CD4-positive, CD25-positive, alpha-beta regulatory T cell (primary cell): ENCODE measurements around the gene JMJD1C. TPM values are rescaled to one million over a fixed set of nuclear protein-coding genes. Genes with fewer than 3 reads are reported as not detected.

ENCODE experiments used
- ATAC-seq, 2 donors: fragments of 150-1000 bp; cut with Tn5 transposase; one replicate each; pipeline ENCODE4 v1.10.0; 2021; ENCODE audit warnings: low read depth in 2 of 2, moderate number of reproducible peaks in 2 of 2, moderate library complexity in 1 of 2
- DNase-seq, 3 donors: peaks; one replicate each; pipeline versions ENCODE4 v3.0.0 to v3.0.0-alpha.2; 2012 to 2022; ENCODE audit warnings: mixed read lengths in 1 of 3
- H3K27ac ChIP-seq: one replicate; pipeline ENCODE4 v1.7.0; 2013; ENCODE audit warnings: mild to moderate bottlenecking, low read length; ENCODE audit not compliant: insufficient read depth, poor library complexity, severe bottlenecking
- H3K27me3 ChIP-seq: one replicate; pipeline ENCODE4 v1.7.0; 2013; ENCODE audit warnings: low read length; ENCODE audit not compliant: control insufficient read depth, insufficient read depth
- H3K36me3 ChIP-seq: one replicate; pipeline ENCODE4 v1.7.0; 2013; ENCODE audit warnings: mild to moderate bottlenecking, low read length, moderate library complexity; ENCODE audit not compliant: control insufficient read depth, insufficient read depth
- H3K4me1 ChIP-seq: 2 replicates; pipeline ENCODE4 v1.7.0; 2013; ENCODE audit warnings: mild to moderate bottlenecking, low read length; ENCODE audit not compliant: insufficient read depth, control insufficient read depth, poor library complexity, severe bottlenecking
- H3K4me3 ChIP-seq: one replicate; pipeline ENCODE4 v1.7.0; 2013; ENCODE audit warnings: low read depth, mild to moderate bottlenecking, low read length, moderate library complexity
- H3K9me3 ChIP-seq, 2 experiments: 1 replicate in 1 of 2; 2 replicates in 1 of 2; pipeline ENCODE4 v1.7.0; 2013; ENCODE audit warnings: low read length in 2 of 2, mild to moderate bottlenecking in 1 of 2, moderate library complexity in 1 of 2; ENCODE audit not compliant: control insufficient read depth in 2 of 2
- H3K27ac Mint-ChIP-seq, 3 donors: one replicate each; pipeline ENCODE4 v1.8.0; 2020 to 2022; ENCODE audit warnings: mild to moderate bottlenecking in 3 of 3, mixed read lengths in 3 of 3, moderate library complexity in 2 of 3
- H3K27me3 Mint-ChIP-seq: one replicate; pipeline ENCODE4 v1.8.0; 2022; ENCODE audit warnings: mild to moderate bottlenecking, mixed read lengths
- H3K36me3 Mint-ChIP-seq: one replicate; pipeline ENCODE4 v1.8.0; 2020; ENCODE audit warnings: mixed read lengths
- H3K4me1 Mint-ChIP-seq, 4 donors: one replicate each; pipeline ENCODE4 v1.8.0; 2020 to 2022; ENCODE audit warnings: mixed read lengths in 4 of 4, mild to moderate bottlenecking in 1 of 4
- H3K4me3 Mint-ChIP-seq, 4 donors: one replicate each; pipeline ENCODE4 v1.8.0; 2020 to 2022; ENCODE audit warnings: mild to moderate bottlenecking in 4 of 4, mixed read lengths in 4 of 4, moderate library complexity in 3 of 4
- H3K9me3 Mint-ChIP-seq, 7 donors: one replicate each; pipeline ENCODE4 v1.8.0; 2020 to 2022; ENCODE audit warnings: mixed read lengths in 7 of 7, mild to moderate bottlenecking in 3 of 7, moderate library complexity in 2 of 7
- polyA plus RNA-seq, 4 donors: library from polyadenylated mRNA; unstranded; fragments of 300-500 nt; fragmentation: Illumina TruSeq; gene quantifications; one replicate each; pipeline ENCODE4 v1.2.3, GENCODE V29; 2021
- total RNA-seq: library from RNA; stranded (reverse); gene quantifications from one replicate; pipeline ENCODE4 v1.2.3, GENCODE V29; 2022

The JMJD1C gene
- total and polyA plus RNA-seq, 5 donors from 2014 or later, result 35.5 to 222 (median 46.4) TPM

GRCh38 chr10:63474488-63474887, 8.7 kb upstream of the JMJD1C start:
- Histone ChIP-seq H3K4me3 (no peak overlapping the region), H3K9me3 (no peaks in the 10 kb centered on the region), H3K36me3 (no peaks in the 10 kb centered on the region), H3K27me3 (no peaks in the 10 kb centered on the region), H3K4me1 (no peaks in the 10 kb centered on the region), H3K27ac (no peak overlapping the region)
- no peak overlapping the region for H3K4me3 Mint-ChIP-seq
- peaks cover 16 to 24% (median 23%) of the 10 kb centered on the region in 4 donors for H3K4me1 Mint-ChIP-seq
- H3K36me3 Mint-ChIP-seq, result peaks cover 3% of the 10 kb centered on the region
- DNase-seq (no peak), ATAC-seq (no peak)
- no peaks in the 10 kb centered on the region for H3K27me3 Mint-ChIP-seq
- H3K27ac Mint-ChIP-seq, result no peak overlapping the region
- no peaks in the 10 kb centered on the region for H3K9me3 Mint-ChIP-seq

GRCh38 chr10:63470928-63471327, 5.2 kb upstream of the JMJD1C start:
- Mint-ChIP-seq H3K4me3 (no peak overlapping the region), H3K9me3 (no peaks in the 10 kb centered on the region), H3K27me3 (no peaks in the 10 kb centered on the region), H3K4me1 (peaks cover 16 to 31% (median 21%) of the 10 kb centered on the region in 4 donors), H3K27ac (no peak overlapping the region), H3K36me3 (peaks cover 3% of the 10 kb centered on the region)
- H3K27ac ChIP-seq, result no peak overlapping the region
- H3K27me3 ChIP-seq, result no peaks in the 10 kb centered on the region
- no peaks in the 10 kb centered on the region for H3K36me3 ChIP-seq
- no peak overlapping the region for H3K4me3 ChIP-seq
- no peak for ATAC-seq
- no peak for DNase-seq
- H3K9me3 ChIP-seq, result no peaks in the 10 kb centered on the region
- H3K4me1 ChIP-seq, result peaks cover 5% of the 10 kb centered on the region

- no peak overlapping the region for H3K27ac Mint-ChIP-seq
- peaks cover 12% of the 10 kb centered on the region for H3K27me3 Mint-ChIP-seq
- Histone ChIP-seq H3K27ac (no peak overlapping the region), H3K27me3 (no peaks in the 10 kb centered on the region), H3K4me1 (peaks cover 11% of the 10 kb centered on the region), H3K9me3 (no peaks in the 10 kb centered on the region), H3K36me3 (no peaks in the 10 kb centered on the region), H3K4me3 (no peak overlapping the region)
- H3K36me3 Mint-ChIP-seq, result no peaks in the 10 kb centered on the region
- H3K4me1 Mint-ChIP-seq, result peaks cover 15 to 31% (median 22%) of the 10 kb centered on the region in 4 donors
- H3K9me3 Mint-ChIP-seq, result no peaks in the 10 kb centered on the region
- DNase-seq (no peak), ATAC-seq (no peak)
- peak overlapping the region in 1 of 4 donors; percentile 27 for H3K4me3 Mint-ChIP-seq
Observed at GRCh38 chr10:63468947-63469346, 3.2 kb upstream of the JMJD1C start.

GRCh38 chr10:63467841-63468240, 2.1 kb upstream of the JMJD1C start:
- Mint-ChIP-seq H3K36me3 (no peaks in the 10 kb centered on the region), H3K4me1 (peaks cover 16 to 32% (median 25%) of the 10 kb centered on the region in 4 donors), H3K27me3 (peaks cover 12% of the 10 kb centered on the region), H3K4me3 (peak overlapping the region in 2 of 4 donors; percentile 34 to 48), H3K27ac (no peak overlapping the region), H3K9me3 (no peaks in the 10 kb centered on the region)
- H3K9me3 ChIP-seq, result no peaks in the 10 kb centered on the region
- no peaks in the 10 kb centered on the region for H3K36me3 ChIP-seq
- no peaks in the 10 kb centered on the region for H3K27me3 ChIP-seq
- no peak overlapping the region for H3K27ac ChIP-seq
- H3K4me1 ChIP-seq, result peaks cover 11% of the 10 kb centered on the region
- H3K4me3 ChIP-seq, result no peak overlapping the region
- ATAC-seq (no peak), DNase-seq (no peak)

GRCh38 chr10:63466144-63466935, 563 bp upstream of the JMJD1C start:
- Histone ChIP-seq H3K4me1 (peaks cover 11% of the 10 kb centered on the region), H3K27me3 (no peaks in the 10 kb centered on the region), H3K36me3 (no peaks in the 10 kb centered on the region), H3K27ac (peak overlapping the region; percentile 20), H3K4me3 (peak overlapping the region; percentile 62), H3K9me3 (no peaks in the 10 kb centered on the region)
- Mint-ChIP-seq H3K36me3 (no peaks in the 10 kb centered on the region), H3K27ac (peak overlapping the region in 2 of 3 donors; percentile 92 to 93), H3K27me3 (peaks cover 12% of the 10 kb centered on the region), H3K4me1 (peaks cover 20 to 40% (median 26%) of the 10 kb centered on the region in 4 donors), H3K9me3 (no peaks in the 10 kb centered on the region), H3K4me3 (peak overlapping the region; percentile 89 to 98 (median 93))
- DNase-seq (peak in 2 of 3 donors; percentile 35 to 38), ATAC-seq (peak; percentile 30 to 36)

- Histone ChIP-seq H3K36me3 (no peaks in the 10 kb centered on the region), H3K27ac (no peak overlapping the region), H3K4me3 (peak overlapping the region; percentile 76), H3K4me1 (peaks cover 11% of the 10 kb centered on the region), H3K27me3 (no peaks in the 10 kb centered on the region), H3K9me3 (no peaks in the 10 kb centered on the region)
- H3K27me3 Mint-ChIP-seq, result peaks cover 12% of the 10 kb centered on the region
- H3K4me1 Mint-ChIP-seq, result peaks cover 15 to 40% (median 21%) of the 10 kb centered on the region in 4 donors
- H3K27ac Mint-ChIP-seq, result peak overlapping the region; percentile 43 to 97 (median 93)
- H3K4me3 Mint-ChIP-seq, result peak overlapping the region; percentile 89 to 98 (median 93)
- H3K9me3 Mint-ChIP-seq, result no peaks in the 10 kb centered on the region
- ATAC-seq (peak in 1 of 2 donors; percentile 6), DNase-seq (no peak)
- H3K36me3 Mint-ChIP-seq, result no peaks in the 10 kb centered on the region
Observed at GRCh38 chr10:63464402-63465292, 1.1 kb downstream of the JMJD1C start.

GRCh38 chr10:63462442-63462841, 3.3 kb downstream of the JMJD1C start:
- Mint-ChIP-seq H3K36me3 (no peaks in the 10 kb centered on the region), H3K4me3 (peak overlapping the region in 1 of 4 donors; percentile 57), H3K27me3 (peaks cover 12% of the 10 kb centered on the region), H3K27ac (no peak overlapping the region), H3K4me1 (peaks cover 12 to 29% (median 22%) of the 10 kb centered on the region in 4 donors), H3K9me3 (no peaks in the 10 kb centered on the region)
- Histone ChIP-seq H3K9me3 (no peaks in the 10 kb centered on the region), H3K27me3 (no peaks in the 10 kb centered on the region), H3K4me3 (no peak overlapping the region), H3K4me1 (peaks cover 11% of the 10 kb centered on the region), H3K27ac (no peak overlapping the region), H3K36me3 (no peaks in the 10 kb centered on the region)
- no peak for ATAC-seq
- no peak for DNase-seq
